ENCODE results near the gene SLC5A2.
"Not testable (repeated sequence)": the region's sequence is repeated elsewhere in the genome, so short reads cannot be mapped to it uniquely, and the experiment has no call there.

SLC5A2 gene

GRCh38 chr16:31483081-31483480 is at the start of gene SLC5A2:
Gene SLC5A2 (plus strand): TSS chr16:31483123. CDS start chr16:31483137, 14 bp downstream.
- DNase-seq (ENCODE audit: low read depth): no peak

- no peak for DNase-seq (ENCODE audit: low read depth)
Observed at GRCh38 chr16:31435341-31436220, 47.3 kb upstream of the SLC5A2 start.

DNA sequence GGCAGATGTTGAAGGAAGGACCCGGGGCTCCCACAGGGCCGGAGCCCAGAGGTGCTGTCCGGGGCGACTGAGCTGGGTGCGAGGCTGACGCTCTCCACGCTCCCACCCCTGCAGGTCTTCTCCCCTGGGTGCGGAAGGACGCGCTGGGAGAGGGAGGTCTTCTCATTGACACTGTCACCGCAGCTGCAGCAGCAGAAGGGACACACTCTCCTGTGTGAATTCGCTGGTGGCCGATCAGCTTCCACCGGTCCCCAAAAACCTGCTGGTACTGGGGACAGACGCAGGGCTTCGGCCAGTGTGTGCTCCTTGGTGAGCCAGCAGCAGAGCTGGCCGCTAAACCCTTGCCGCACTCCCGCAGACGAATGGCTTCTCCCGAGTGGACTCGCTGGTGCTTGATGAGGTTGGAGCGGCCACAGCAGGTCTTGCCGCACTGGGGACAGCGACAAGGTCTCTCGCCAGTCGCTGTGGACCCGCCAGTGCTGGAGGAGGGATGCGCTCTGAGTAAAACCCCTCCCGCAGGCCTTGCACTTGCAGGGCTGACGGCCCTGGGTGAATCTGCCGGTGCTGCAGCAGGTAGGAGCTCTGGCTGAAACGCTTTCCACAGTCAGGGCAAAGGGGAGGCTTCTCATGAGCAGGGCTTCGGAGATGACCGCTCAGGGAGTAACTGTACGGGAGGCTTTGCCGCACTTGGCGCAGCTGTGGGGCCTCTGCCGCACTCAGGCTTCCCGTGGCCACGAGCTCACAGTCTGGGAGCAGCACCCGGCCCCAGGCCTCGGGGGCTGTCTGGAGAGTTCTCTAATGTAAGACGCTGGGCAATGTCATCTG is 46.5 kb upstream of the SLC5A2 start:
- DNase-seq (ENCODE audit: low read depth): no peak

DNA sequence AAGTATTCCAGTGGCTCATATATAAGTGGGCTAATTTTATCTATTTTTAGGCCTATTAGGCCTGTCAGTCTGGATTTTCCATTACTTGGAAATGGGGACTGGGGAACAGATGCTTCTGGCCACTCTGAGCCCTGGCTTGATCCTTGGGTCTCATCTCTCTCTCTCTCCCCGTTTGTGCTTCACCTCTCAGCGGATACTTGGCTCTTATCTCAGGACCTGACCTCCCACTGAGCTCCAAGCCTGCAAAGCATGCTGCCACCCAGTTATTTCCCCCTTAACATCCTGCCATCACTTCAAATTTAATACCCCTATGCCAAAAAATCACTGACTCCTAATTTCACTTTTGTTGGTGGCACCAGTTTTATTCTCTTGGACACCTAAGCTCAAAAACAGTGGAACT is 44.5 kb upstream of the SLC5A2 start:
- DNase-seq (ENCODE audit: low read depth): no peak

- DNase-seq (ENCODE audit: low read depth): not testable (repeated sequence)
Observed at GRCh38 chr16:31439023-31439422, 43.9 kb upstream of the SLC5A2 start.

DNA sequence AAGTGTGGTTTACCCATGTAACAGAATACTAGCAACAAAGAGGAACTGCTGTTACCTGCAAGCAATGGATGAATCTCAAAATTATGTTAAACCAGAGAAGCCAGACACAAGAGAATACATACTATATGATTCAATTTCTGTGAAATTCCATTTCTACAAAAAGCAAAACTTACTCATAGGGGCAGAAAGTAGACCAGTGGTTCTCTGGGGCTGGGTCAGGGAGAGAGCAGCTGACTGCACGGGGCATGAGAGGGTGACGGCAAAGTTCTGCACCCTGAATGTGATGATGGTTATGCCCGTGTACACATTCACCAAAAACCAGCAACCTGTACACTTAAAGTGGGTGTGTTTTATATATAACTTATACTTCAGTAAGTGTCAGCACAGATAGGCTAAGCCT is 43.4 kb upstream of the SLC5A2 start:
- DNase-seq (ENCODE audit: low read depth): no peak

- DNase-seq (ENCODE audit: low read depth): no peak
Observed at GRCh38 chr16:31440516-31441184, 42.3 kb upstream of the SLC5A2 start.

- DNase-seq (ENCODE audit: low read depth): no peak
Observed at GRCh38 chr16:31441956-31442355, 41.0 kb upstream of the SLC5A2 start.

DNA sequence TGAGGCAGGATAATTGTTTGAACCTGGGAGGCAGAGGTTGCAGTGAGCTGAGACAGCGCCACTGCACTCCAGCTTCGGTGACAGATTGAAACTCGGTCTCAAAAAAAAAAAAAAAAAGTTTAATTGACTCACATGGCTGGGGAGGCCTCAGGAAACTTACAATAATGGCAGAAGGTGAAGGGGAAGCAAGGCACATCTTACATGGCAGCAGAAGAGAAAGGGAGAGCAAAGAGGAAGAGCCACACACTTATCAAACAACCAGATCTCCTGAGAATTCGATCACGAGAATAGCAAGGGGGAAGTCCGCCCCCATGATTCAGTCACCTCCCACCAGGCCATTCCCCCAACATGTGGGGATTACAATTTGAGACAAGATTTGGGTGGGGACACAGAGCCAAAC is 37.0 kb upstream of the SLC5A2 start:
- not testable (repeated sequence) for DNase-seq (ENCODE audit: low read depth)

DNA sequence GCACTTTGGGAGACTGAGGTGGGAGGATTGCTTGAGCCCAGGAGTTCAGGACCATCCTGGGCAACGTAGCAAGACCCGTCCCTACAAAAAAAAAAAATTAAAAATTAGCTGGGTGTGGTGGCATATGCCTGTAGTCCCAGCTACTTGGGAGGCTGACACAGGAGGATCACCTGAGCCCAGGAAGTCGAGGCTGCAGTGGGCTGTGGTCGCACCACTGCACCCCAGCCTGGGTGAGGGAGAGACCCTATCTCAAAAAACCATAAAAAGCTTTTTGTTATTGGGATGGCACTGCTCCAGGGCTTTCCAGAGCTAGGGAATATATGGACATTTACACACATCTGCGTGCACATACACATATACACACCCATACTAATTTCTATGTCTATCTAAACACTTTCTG is 31.7 kb upstream of the SLC5A2 start:
- DNase-seq (ENCODE audit: low read depth): no peak

- peak; percentile 85 for DNase-seq (ENCODE audit: low read depth)
Observed at GRCh38 chr16:31451681-31452351, 31.1 kb upstream of the SLC5A2 start.

DNA sequence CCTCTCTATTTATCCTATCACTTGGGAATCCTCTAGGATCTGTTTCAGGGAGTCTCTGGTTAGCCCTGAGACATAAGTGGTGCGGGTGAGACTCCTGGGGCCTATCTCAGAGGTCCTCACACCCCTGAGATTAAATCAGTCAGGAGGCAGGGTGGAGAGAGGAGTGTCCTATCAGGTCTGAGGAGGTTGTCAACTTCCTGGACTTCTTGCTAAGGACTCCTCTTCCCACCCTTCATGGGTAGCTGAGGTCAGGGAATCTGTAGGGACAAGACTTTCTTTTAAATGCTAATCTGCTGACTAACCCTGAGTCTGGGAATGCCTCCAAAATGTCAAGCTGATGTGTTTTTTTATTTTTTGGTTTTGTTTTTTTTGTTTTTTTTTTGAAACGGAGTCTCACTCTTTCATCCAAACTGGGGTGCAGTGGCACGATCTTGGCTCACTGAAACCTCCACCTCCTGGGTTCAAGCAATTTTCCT is 30.3 kb upstream of the SLC5A2 start:
- DNase-seq (ENCODE audit: low read depth): peak; percentile 91

- DNase-seq (ENCODE audit: low read depth): peak; percentile 47
Observed at GRCh38 chr16:31453255-31454204, 29.4 kb upstream of the SLC5A2 start.

- peak; percentile 41 for DNase-seq (ENCODE audit: low read depth)
Observed at GRCh38 chr16:31455601-31456314, 27.2 kb upstream of the SLC5A2 start.

DNA sequence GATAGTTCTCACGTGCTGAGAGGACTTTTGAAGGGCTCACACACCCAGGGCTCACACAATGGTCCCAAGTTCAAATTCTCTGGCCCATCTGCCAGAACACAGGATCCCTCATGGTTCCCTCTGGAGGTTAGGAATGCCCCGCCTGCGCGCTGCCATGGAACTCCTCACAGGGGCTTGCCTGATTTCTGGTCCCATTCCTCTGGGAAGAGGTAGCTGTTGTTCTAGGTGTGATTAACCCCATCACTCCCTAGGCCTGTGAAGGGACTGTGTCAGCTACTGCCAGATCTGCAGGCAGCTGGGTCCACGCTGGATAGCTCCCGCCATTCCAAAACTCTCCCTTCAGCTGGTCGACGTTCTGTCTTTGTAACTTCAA is 25.9 kb upstream of the SLC5A2 start:
- DNase-seq (ENCODE audit: low read depth): no peak

- DNase-seq (ENCODE audit: low read depth): peak; percentile 58
Observed at GRCh38 chr16:31458073-31458843, 24.7 kb upstream of the SLC5A2 start.

GRCh38 chr16:31458844-31459686 is 23.9 kb upstream of the SLC5A2 start, which contains the start of gene ARMC5:
Gene ARMC5 (plus strand): TSS chr16:31459501. CDS start chr16:31459525, 24 bp downstream.
- peak; percentile 99 for DNase-seq (ENCODE audit: low read depth)
